ENCODE results near the gene CLDN5.
A peak's percentile ranks its signal among the peaks of the same experiment; 100 is the strongest.

CLDN5 gene

GRCh38 chr22:19526702-19527111 lies 2.5 kb upstream of the CLDN5 start:
- Histone ChIP-seq H2BK15ac (replicated peaks; ENCODE audit: low read depth) (no peak overlapping the region), H3K4ac (ENCODE audit: low read depth, low read length) (no peak overlapping the region), H2BK5ac (ENCODE audit: low read length) (no peak overlapping the region), H3K23ac (ENCODE audit: low read length) (no peak overlapping the region), H3K4me3 (ENCODE audit: low read length) (no peak overlapping the region), H4K8ac (ENCODE audit: low read depth, low read length) (no peak overlapping the region), H3K4me2 (ENCODE audit: low read length) (no peak overlapping the region), H2AK5ac (ENCODE audit: low read length) (no peak overlapping the region), H2BK120ac (ENCODE audit: low read depth, low read length) (no peak overlapping the region), H4K5ac (ENCODE audit: low read length) (no peak overlapping the region), H3K27me3 (ENCODE audit: insufficient read depth, low read length, poor library complexity) (no peaks in the 10 kb centered on the region), H3K18ac (ENCODE audit: low read length) (no peak overlapping the region), H3K79me1 (ENCODE audit: low read length) (no peaks in the 10 kb centered on the region), H3K9ac (ENCODE audit: low read length) (no peak overlapping the region), H3K36me3 (ENCODE audit: control insufficient read depth, insufficient read depth, low read length) (no peaks in the 10 kb centered on the region), H3K27ac (ENCODE audit: low read depth, low read length) (no peak overlapping the region), H3K79me2 (ENCODE audit: control insufficient read depth, insufficient read depth, low read length) (no peaks in the 10 kb centered on the region), H3K4me1 (ENCODE audit: control insufficient read depth, low read depth, low read length) (no peaks in the 10 kb centered on the region), H3K56ac (ENCODE audit: low read length) (no peak overlapping the region)
- DNase-seq, result no peak
- no CpG with 5 or more reads among the region's 7 CpGs for WGBS (ENCODE audit: extremely low coverage, insufficient coverage, low lambda C conversion rate)

- Histone ChIP-seq H3K4me3 (ENCODE audit: low read length) (no peak overlapping the region), H3K36me3 (ENCODE audit: control insufficient read depth, insufficient read depth, low read length) (no peaks in the 10 kb centered on the region), H3K79me2 (ENCODE audit: control insufficient read depth, insufficient read depth, low read length) (no peaks in the 10 kb centered on the region), H2AK5ac (ENCODE audit: low read length) (no peak overlapping the region), H3K18ac (ENCODE audit: low read length) (no peak overlapping the region), H3K9ac (ENCODE audit: low read length) (no peak overlapping the region), H2BK15ac (replicated peaks; ENCODE audit: low read depth) (no peak overlapping the region), H3K56ac (ENCODE audit: low read length) (no peak overlapping the region), H3K27ac (ENCODE audit: low read depth, low read length) (no peak overlapping the region), H3K4me2 (ENCODE audit: low read length) (no peak overlapping the region), H3K4ac (ENCODE audit: low read depth, low read length) (no peak overlapping the region), H3K27me3 (ENCODE audit: insufficient read depth, low read length, poor library complexity) (no peaks in the 10 kb centered on the region), H2BK120ac (ENCODE audit: low read depth, low read length) (no peak overlapping the region), H4K5ac (ENCODE audit: low read length) (no peak overlapping the region), H3K4me1 (ENCODE audit: control insufficient read depth, low read depth, low read length) (no peaks in the 10 kb centered on the region), H2BK5ac (ENCODE audit: low read length) (no peak overlapping the region), H3K23ac (ENCODE audit: low read length) (no peak overlapping the region), H3K79me1 (ENCODE audit: low read length) (no peaks in the 10 kb centered on the region), H4K8ac (ENCODE audit: low read depth, low read length) (no peak overlapping the region)
- no CpG with 5 or more reads among the region's 11 CpGs for WGBS (ENCODE audit: extremely low coverage, insufficient coverage, low lambda C conversion rate)
- no peak for DNase-seq
These were observed 2.0 kb upstream of the CLDN5 start for GRCh38 chr22:19526076-19526701.

- no CpG with 5 or more reads among the region's 3 CpGs for WGBS (ENCODE audit: extremely low coverage, insufficient coverage, low lambda C conversion rate)
- no peak overlapping the region for H4K5ac ChIP-seq (ENCODE audit: low read length)
- no peaks in the 10 kb centered on the region for H3K79me1 ChIP-seq (ENCODE audit: low read length)
- no peak overlapping the region for H3K56ac ChIP-seq (ENCODE audit: low read length)
- no peak overlapping the region for H3K23ac ChIP-seq (ENCODE audit: low read length)
- H3K18ac ChIP-seq (ENCODE audit: low read length), result no peak overlapping the region
- H2BK5ac ChIP-seq (ENCODE audit: low read length), result no peak overlapping the region
- H2AK5ac ChIP-seq (ENCODE audit: low read length), result no peak overlapping the region
- no peaks in the 10 kb centered on the region for H3K4me1 ChIP-seq (ENCODE audit: control insufficient read depth, low read depth, low read length)
- no peaks in the 10 kb centered on the region for H3K27me3 ChIP-seq (ENCODE audit: insufficient read depth, low read length, poor library complexity)
- H2BK15ac ChIP-seq (replicated peaks; ENCODE audit: low read depth), result no peak overlapping the region
- no peak overlapping the region for H3K9ac ChIP-seq (ENCODE audit: low read length)
- H3K79me2 ChIP-seq (ENCODE audit: control insufficient read depth, insufficient read depth, low read length), result no peaks in the 10 kb centered on the region
- no peaks in the 10 kb centered on the region for H3K36me3 ChIP-seq (ENCODE audit: control insufficient read depth, insufficient read depth, low read length)
- H3K4ac ChIP-seq (ENCODE audit: low read depth, low read length), result no peak overlapping the region
- no peak for DNase-seq
- H3K27ac ChIP-seq (ENCODE audit: low read depth, low read length), result no peak overlapping the region
- no peak overlapping the region for H3K4me2 ChIP-seq (ENCODE audit: low read length)
- no peak overlapping the region for H2BK120ac ChIP-seq (ENCODE audit: low read depth, low read length)
- H4K8ac ChIP-seq (ENCODE audit: low read depth, low read length), result no peak overlapping the region
- H3K4me3 ChIP-seq (ENCODE audit: low read length), result no peak overlapping the region
These were observed 1.5 kb upstream of the CLDN5 start for GRCh38 chr22:19525666-19526065.

GRCh38 chr22:19525116-19525660 lies 978 bp upstream of the CLDN5 start:
- Histone ChIP-seq H2AK5ac (ENCODE audit: low read length) (no peak overlapping the region), H2BK120ac (ENCODE audit: low read depth, low read length) (no peak overlapping the region), H3K23ac (ENCODE audit: low read length) (no peak overlapping the region), H3K4ac (ENCODE audit: low read depth, low read length) (no peak overlapping the region), H3K18ac (ENCODE audit: low read length) (no peak overlapping the region), H3K27me3 (ENCODE audit: insufficient read depth, low read length, poor library complexity) (no peaks in the 10 kb centered on the region), H3K27ac (ENCODE audit: low read depth, low read length) (no peak overlapping the region), H4K5ac (ENCODE audit: low read length) (no peak overlapping the region), H2BK5ac (ENCODE audit: low read length) (no peak overlapping the region), H3K9ac (ENCODE audit: low read length) (peak overlapping the region; percentile 11), H3K79me1 (ENCODE audit: low read length) (no peaks in the 10 kb centered on the region), H3K4me2 (ENCODE audit: low read length) (no peak overlapping the region), H3K36me3 (ENCODE audit: control insufficient read depth, insufficient read depth, low read length) (no peaks in the 10 kb centered on the region), H3K4me1 (ENCODE audit: control insufficient read depth, low read depth, low read length) (no peaks in the 10 kb centered on the region), H2BK15ac (replicated peaks; ENCODE audit: low read depth) (no peak overlapping the region), H3K4me3 (ENCODE audit: low read length) (no peak overlapping the region), H3K56ac (ENCODE audit: low read length) (peak overlapping the region; percentile 35), H3K79me2 (ENCODE audit: control insufficient read depth, insufficient read depth, low read length) (no peaks in the 10 kb centered on the region), H4K8ac (ENCODE audit: low read depth, low read length) (no peak overlapping the region)
- WGBS (ENCODE audit: extremely low coverage, insufficient coverage, low lambda C conversion rate), result no CpG with 5 or more reads among the region's 15 CpGs
- no peak for DNase-seq

- Histone ChIP-seq H3K79me1 (ENCODE audit: low read length) (no peaks in the 10 kb centered on the region), H3K36me3 (ENCODE audit: control insufficient read depth, insufficient read depth, low read length) (no peaks in the 10 kb centered on the region), H2BK5ac (ENCODE audit: low read length) (no peak overlapping the region), H3K4me2 (ENCODE audit: low read length) (peak overlapping the region; percentile 90), H3K4me3 (ENCODE audit: low read length) (no peak overlapping the region), H4K5ac (ENCODE audit: low read length) (no peak overlapping the region), H2AK5ac (ENCODE audit: low read length) (no peak overlapping the region), H4K8ac (ENCODE audit: low read depth, low read length) (no peak overlapping the region), H3K4ac (ENCODE audit: low read depth, low read length) (no peak overlapping the region), H3K27ac (ENCODE audit: low read depth, low read length) (no peak overlapping the region), H3K79me2 (ENCODE audit: control insufficient read depth, insufficient read depth, low read length) (no peaks in the 10 kb centered on the region), H3K23ac (ENCODE audit: low read length) (peak overlapping the region; percentile 29), H3K9ac (ENCODE audit: low read length) (peak overlapping the region; percentile 20), H2BK15ac (replicated peaks; ENCODE audit: low read depth) (no peak overlapping the region), H3K56ac (ENCODE audit: low read length) (peak overlapping the region; percentile 26), H3K27me3 (ENCODE audit: insufficient read depth, low read length, poor library complexity) (no peaks in the 10 kb centered on the region), H2BK120ac (ENCODE audit: low read depth, low read length) (no peak overlapping the region), H3K18ac (ENCODE audit: low read length) (no peak overlapping the region), H3K4me1 (ENCODE audit: control insufficient read depth, low read depth, low read length) (no peaks in the 10 kb centered on the region)
- peak; percentile 68 for DNase-seq
- WGBS (ENCODE audit: extremely low coverage, insufficient coverage, low lambda C conversion rate), result no CpG with 5 or more reads among the region's 99 CpGs
These were observed 705 bp downstream of the CLDN5 start for GRCh38 chr22:19523240-19524169.

Measured in mesendoderm (in vitro differentiated cells).